ENCODE data around the gene RUNDC1. TPM values are rescaled to one million over a fixed set of nuclear protein-coding genes. Genes with fewer than 3 reads are reported as not detected.

Gene RUNDC1
- total RNA-seq, 2 donors from 2014 or later, result 10.6 to 14.1 TPM

GRCh38 chr17:43014649-43015542, 34.5 kb downstream of the RUNDC1 start:
- intact Hi-C loops (cut with DNase I), result loop anchor here in 1 of 2 donors (10.0 kb wide), 1 partner anchor 160 kb away; the partner anchor contains the start of gene NBR1
- no peak for DNase-seq (ENCODE audit: low spot score)

GRCh38 chr17:43015579-43015978, 35.2 kb downstream of the RUNDC1 start:
- DNase-seq (ENCODE audit: low spot score), result peak; percentile 92
- intact Hi-C loops (cut with DNase I), result loop anchor here in 1 of 2 donors (10.0 kb wide), 1 partner anchor 159 kb away; the partner anchor contains the start of gene NBR1

- intact Hi-C loops (cut with DNase I), result loop anchor here in 1 of 2 donors (10.0 kb wide), 1 partner anchor 159 kb away; the partner anchor contains the start of gene NBR1
- DNase-seq (ENCODE audit: low spot score), result no peak
Observed at GRCh38 chr17:43016216-43016615, 35.9 kb downstream of the RUNDC1 start.

GRCh38 chr17:43018008-43018853, 37.9 kb downstream of the RUNDC1 start:
- no peak for DNase-seq (ENCODE audit: low spot score)
- intact Hi-C loops (cut with DNase I), result loop anchor here in 1 of 2 donors (10.0 kb wide), 1 partner anchor 157 kb away; the partner anchor contains the start of gene NBR1

- intact Hi-C loops (cut with DNase I), result loop anchor here in 1 of 2 donors (10.0 kb wide), 1 partner anchor 156 kb away; the partner anchor contains the start of gene NBR1
- DNase-seq (ENCODE audit: low spot score), result no peak
Observed at GRCh38 chr17:43018932-43019331, 38.6 kb downstream of the RUNDC1 start.

GRCh38 chr17:43019418-43019817, 39.1 kb downstream of the RUNDC1 start:
- intact Hi-C loops (cut with DNase I), result loop anchor here in 1 of 2 donors (10.0 kb wide), 1 partner anchor 155 kb away; the partner anchor contains the start of gene NBR1
- no peak for DNase-seq (ENCODE audit: low spot score)

GRCh38 chr17:43020030-43020621, 39.8 kb downstream of the RUNDC1 start:
- intact Hi-C loops (cut with DNase I), result loop anchor here (5.0 to 10.0 kb wide), 3 partner anchors 107 to 295 kb away; partner anchors contain the start of genes BRCA1 (in 1 of the 2) and NBR1 (in 1 of the 2)
- DNase-seq (ENCODE audit: low spot score), result no peak

- intact Hi-C loops (cut with DNase I), result loop anchor here (5.0 to 10.0 kb wide), 3 partner anchors 106 to 294 kb away; partner anchors contain the start of genes BRCA1 (in 1 of the 2) and NBR1 (in 1 of the 2)
- peak; percentile 93 for DNase-seq (ENCODE audit: low spot score)
Observed at GRCh38 chr17:43020789-43021740, 40.7 kb downstream of the RUNDC1 start.

GRCh38 chr17:43021741-43022512, 41.6 kb downstream of the RUNDC1 start, which contains the start of gene VAT1:
TSS of gene VAT1 (minus strand) at chr17:43022385. CDS start at chr17:43022322, 63 bp downstream.
- peak; percentile 93 for DNase-seq (ENCODE audit: low spot score)
- intact Hi-C loops (cut with DNase I), result loop anchor here (5.0 to 10.0 kb wide), 3 partner anchors 105 to 293 kb away; partner anchors contain the start of genes BRCA1 (in 1 of the 2) and NBR1 (in 1 of the 2)

- peak; percentile 96 for DNase-seq (ENCODE audit: low spot score)
- intact Hi-C loops (cut with DNase I), result loop anchor here (5.0 to 10.0 kb wide), 3 partner anchors 103 to 290 kb away; partner anchors contain the start of genes BRCA1 (in 1 of the 2) and NBR1 (in 1 of the 2)
Observed at GRCh38 chr17:43024407-43025289, 44.3 kb downstream of the RUNDC1 start, which contains the start of gene RND2. TSS of gene RND2 (plus strand) at chr17:43025231. CDS start at chr17:43025348, 117 bp downstream.

- intact Hi-C loops (cut with DNase I), result loop anchor here in 1 of 2 donors (10.0 kb wide), 2 partner anchors 150 to 290 kb away; partner anchors contain the start of gene NBR1
Observed at GRCh38 chr17:43025290-43025657, 44.9 kb downstream of the RUNDC1 start.

GRCh38 chr17:43025766-43026537, 45.6 kb downstream of the RUNDC1 start:
- intact Hi-C loops (cut with DNase I), result loop anchor here in 1 of 2 donors (10.0 kb wide), 2 partner anchors 149 to 289 kb away; partner anchors contain the start of gene NBR1
- DNase-seq (ENCODE audit: low spot score), result no peak

More at GRCh38 chr17:43025290-43025657, 44.9 kb downstream of the RUNDC1 start:
- DNase-seq (ENCODE audit: low spot score), result no peak

- intact Hi-C loops (cut with DNase I), result loop anchor here in 1 of 2 donors (10.0 kb wide), 2 partner anchors 148 to 288 kb away; partner anchors contain the start of gene NBR1
- no peak for DNase-seq (ENCODE audit: low spot score)
Observed at GRCh38 chr17:43026595-43026994, 46.2 kb downstream of the RUNDC1 start.
